HCT116 (cell line): ENCODE data around the gene CIROP.

Experiments used
- CBX3 ChIP-seq: IDR thresholded peaks from 2 replicates; pipeline ENCODE4 v1.6.1; 2012; ENCODE audit warnings: low read depth
- EZH2 ChIP-seq: fragments of 200-600 bp; sonication (generic); IDR thresholded peaks from 2 replicates; pipeline ENCODE4 v1.6.1; 2017; ENCODE audit warnings: antibody characterized with exemption, mixed run types
- ZNF274 ChIP-seq: fragments of 200-500 bp; sonication (Bioruptor generic); IDR thresholded peaks from 2 replicates; pipeline ENCODE4 v1.6.1; 2014; ENCODE audit warnings: mild to moderate bottlenecking, low read depth, low read length, inconsistent platforms
- TF ChIP-seq, protein P1 (sequence below), 3 experiments: fragments of 200-600 bp in 1 of 3; sonication (generic) in 1 of 3; IDR thresholded peaks in 2 of 3; conservative IDR thresholded peaks in 1 of 3; 2 replicates each; pipeline ENCODE4 v1.5.1; 2012 to 2017; ENCODE audit warnings: low read depth in 2 of 3, low read length in 2 of 3, antibody characterized with exemption in 1 of 3, borderline replicate concordance in 1 of 3, control low read depth in 1 of 3, mild to moderate bottlenecking in 1 of 3, mixed read lengths in 1 of 3, mixed run types in 1 of 3, moderate library complexity in 1 of 3; ENCODE audit not compliant: insufficient read depth in 1 of 3
- TF ChIP-seq, protein P2 (sequence below): IDR thresholded peaks from 2 replicates; pipeline ENCODE4 v1.6.1; 2012

DNA sequence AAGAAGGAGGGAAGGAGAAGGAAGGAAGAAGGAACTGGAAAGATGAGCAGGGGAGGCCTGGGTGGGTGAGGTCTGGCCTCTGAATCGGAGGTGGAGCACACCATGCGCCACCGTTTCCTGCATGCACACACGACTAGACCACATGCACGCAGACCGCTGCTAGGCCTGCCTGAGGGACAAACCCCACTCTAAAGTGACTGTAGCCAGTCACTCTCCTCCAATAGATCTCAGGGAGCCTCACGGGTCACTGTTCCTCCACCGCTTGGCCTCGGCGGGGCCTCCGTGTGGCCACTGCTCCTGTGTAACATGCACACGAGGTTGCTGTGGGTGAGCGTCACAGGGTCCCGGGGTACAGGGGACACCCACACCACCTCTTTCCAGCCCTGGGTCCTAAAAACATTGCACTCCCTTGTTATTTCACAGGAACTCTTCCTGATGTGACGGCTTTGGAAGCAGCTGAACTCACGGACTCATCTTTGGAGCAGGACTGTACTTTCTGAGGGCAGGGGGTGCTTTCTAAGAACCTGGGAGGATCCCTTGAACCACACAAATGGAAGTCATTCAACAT is 31.9 kb upstream of the CIROP start:
- TF ChIP-seq, protein P1, sequence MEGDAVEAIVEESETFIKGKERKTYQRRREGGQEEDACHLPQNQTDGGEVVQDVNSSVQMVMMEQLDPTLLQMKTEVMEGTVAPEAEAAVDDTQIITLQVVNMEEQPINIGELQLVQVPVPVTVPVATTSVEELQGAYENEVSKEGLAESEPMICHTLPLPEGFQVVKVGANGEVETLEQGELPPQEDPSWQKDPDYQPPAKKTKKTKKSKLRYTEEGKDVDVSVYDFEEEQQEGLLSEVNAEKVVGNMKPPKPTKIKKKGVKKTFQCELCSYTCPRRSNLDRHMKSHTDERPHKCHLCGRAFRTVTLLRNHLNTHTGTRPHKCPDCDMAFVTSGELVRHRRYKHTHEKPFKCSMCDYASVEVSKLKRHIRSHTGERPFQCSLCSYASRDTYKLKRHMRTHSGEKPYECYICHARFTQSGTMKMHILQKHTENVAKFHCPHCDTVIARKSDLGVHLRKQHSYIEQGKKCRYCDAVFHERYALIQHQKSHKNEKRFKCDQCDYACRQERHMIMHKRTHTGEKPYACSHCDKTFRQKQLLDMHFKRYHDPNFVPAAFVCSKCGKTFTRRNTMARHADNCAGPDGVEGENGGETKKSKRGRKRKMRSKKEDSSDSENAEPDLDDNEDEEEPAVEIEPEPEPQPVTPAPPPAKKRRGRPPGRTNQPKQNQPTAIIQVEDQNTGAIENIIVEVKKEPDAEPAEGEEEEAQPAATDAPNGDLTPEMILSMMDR (IDR thresholded peaks at IDR 0.05 in 2 of 3, conservative IDR thresholded peaks at IDR 0.05 in 1 of 3; ENCODE audit: borderline replicate concordance in 1 of 3, insufficient read depth in 1 of 3, low read depth in 2 of 3, low read length in 2 of 3), result no peak
- no peak for TF ChIP-seq ZNF274
- TF ChIP-seq, protein P2, sequence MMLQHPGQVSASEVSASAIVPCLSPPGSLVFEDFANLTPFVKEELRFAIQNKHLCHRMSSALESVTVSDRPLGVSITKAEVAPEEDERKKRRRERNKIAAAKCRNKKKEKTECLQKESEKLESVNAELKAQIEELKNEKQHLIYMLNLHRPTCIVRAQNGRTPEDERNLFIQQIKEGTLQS, result no peak
- no peak for TF ChIP-seq CBX3
- TF ChIP-seq EZH2, result no peak
